CMK (cell line): ENCODE measurements around the gene ARL17B.
"Not testable (repeated sequence)": the region's sequence is repeated elsewhere in the genome, so short reads cannot be mapped to it uniquely, and the experiment has no call there.

Source experiments
- DNase-seq: peaks from one replicate; pipeline ENCODE4 v3.0.0-alpha.2; 2010; ENCODE audit warnings: low read depth

Gene ARL17B

GRCh38 chr17:46290906-46291546, 70.5 kb downstream of the ARL17B start:
- DNase-seq, result peak; percentile 55

- DNase-seq, result not testable (repeated sequence)
Observed at GRCh38 chr17:46287587-46287986, 74.0 kb downstream of the ARL17B start.

- not testable (repeated sequence) for DNase-seq
Observed at GRCh38 chr17:46286764-46287221, 74.8 kb downstream of the ARL17B start.

DNA sequence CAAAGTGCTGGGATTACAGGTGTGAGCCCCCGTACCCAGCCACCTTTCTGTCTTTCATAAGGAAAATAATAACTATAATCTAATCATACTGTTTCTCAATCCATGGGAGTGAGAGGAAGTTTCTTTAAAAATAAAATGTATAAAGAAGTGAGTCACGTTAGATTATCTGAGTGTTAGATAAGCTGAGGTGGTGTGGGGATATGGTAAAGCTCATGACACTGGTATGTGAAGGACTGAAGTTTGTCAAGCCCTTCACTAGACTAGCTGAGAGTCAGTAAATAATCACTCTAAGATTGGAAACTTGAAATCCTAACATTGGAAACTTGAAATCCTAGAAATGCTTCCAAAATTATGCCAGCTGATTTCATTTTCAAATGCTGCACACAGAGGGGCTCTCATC, 76.1 kb downstream of the ARL17B start:
- not testable (repeated sequence) for DNase-seq

- not testable (repeated sequence) for DNase-seq
Observed at GRCh38 chr17:46284467-46284866, 77.1 kb downstream of the ARL17B start.

DNA sequence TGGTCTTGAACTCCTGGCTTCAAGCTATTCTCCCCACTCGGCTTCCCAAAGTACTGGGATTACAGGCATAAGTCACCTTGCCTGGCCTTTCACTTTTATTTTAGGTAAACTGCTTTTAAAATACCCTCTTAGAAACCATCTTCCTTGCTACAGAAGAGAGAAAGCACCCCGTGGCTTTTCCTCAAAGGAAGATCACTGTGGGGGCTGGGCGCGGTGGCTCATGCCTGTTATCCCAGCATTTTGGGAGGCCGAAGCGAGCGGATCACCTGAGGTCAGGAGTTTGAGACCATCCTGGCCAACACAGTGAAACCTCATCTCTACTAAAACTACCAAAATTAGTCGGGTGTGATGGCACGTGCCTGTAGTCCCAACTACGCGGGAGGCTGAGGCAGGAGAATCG, 78.9 kb downstream of the ARL17B start:
- not testable (repeated sequence) for DNase-seq

- DNase-seq, result not testable (repeated sequence)
Observed at GRCh38 chr17:46281336-46281735, 80.2 kb downstream of the ARL17B start.

- DNase-seq, result not testable (repeated sequence)
Observed at GRCh38 chr17:46276728-46277479, 84.7 kb downstream of the ARL17B start.

GRCh38 chr17:46274238-46274637, 87.3 kb downstream of the ARL17B start:
- no peak for DNase-seq

GRCh38 chr17:46273541-46274236, 87.9 kb downstream of the ARL17B start:
- no peak for DNase-seq

DNA sequence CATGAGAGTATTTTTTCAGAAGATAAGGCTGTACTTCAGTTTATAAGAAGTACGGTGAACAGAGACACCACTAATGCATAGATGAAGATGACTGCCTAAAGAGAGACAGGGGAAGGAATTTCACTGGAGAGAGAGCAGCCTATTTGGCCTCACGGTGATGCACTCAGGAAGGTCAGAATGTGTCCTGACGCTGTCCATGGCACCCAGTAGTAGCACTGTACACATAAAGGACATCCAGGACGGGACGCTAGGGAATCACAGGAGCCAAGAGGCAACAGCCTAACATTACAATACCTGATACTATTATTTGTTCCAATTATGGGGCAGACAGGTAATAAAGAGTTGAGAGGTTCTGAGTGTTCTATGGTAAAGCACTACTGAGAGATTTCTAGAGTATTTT, 91.5 kb downstream of the ARL17B start:
- DNase-seq, result no peak

GRCh38 chr17:46266656-46267544, 94.7 kb downstream of the ARL17B start:
- no peak for DNase-seq

DNA sequence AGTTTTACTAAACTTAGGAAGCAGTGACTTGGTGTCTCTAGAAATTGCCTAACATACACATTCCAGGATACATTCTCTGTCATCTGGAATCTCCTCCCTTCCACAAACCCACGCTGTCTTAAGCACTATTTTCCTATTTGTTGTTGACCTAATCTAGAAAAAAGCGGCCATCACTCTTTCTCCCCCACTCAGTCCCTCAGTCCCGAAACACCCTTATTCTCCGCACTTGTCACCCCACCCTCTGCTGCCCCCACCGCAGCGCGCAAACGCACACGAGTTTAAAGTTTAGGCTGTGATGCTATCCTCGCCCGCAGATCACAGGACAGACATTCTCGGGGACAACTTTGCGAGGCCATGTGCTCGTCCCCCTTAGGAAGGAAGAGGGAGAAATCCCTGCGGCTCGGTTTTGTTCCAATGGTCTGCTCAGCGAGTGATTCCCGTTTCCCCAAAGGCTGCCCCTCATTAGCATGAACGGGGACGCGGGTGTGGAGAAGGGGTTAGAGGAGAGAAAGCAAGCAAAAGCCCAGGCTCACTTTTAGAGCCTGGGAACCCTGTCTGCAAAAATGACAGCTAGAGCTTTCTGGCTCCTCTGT, 95.4 kb downstream of the ARL17B start:
- not testable (repeated sequence) for DNase-seq

DNA sequence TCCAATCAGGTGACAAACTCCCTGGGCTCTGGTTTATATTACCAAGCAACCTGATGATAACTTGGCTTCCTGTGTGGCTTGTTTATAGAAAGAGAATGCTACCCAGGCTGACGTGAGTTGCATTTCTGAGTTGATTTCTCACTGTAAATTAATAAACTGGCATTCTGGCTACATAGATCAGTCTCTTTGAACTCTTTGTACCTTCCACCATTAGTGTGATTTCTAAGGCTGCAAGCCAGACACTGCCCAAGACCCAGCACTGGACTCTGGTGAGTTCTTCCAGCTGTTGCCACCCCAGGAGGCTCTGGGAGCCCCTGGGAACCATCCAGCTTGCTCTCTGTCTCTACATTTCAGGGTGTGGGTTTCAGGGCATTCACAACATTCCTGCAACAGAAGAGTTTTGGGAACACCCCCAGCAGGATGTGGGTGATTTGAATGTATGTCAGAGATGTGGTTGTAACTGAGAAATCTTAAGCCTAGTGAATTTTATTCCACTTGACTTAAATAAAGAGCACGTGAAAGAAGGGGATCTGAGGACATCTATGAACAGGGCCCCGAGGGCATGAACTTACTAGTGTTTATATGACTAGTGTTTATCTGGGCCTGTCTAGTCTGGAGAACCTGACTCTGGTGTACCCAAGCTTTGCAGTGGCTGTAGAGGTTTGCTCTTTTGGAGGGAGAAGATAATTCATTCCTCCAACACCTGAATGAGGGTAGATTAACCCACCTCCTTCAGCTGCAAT, 96.9 kb downstream of the ARL17B start:
- no peak for DNase-seq

DNA sequence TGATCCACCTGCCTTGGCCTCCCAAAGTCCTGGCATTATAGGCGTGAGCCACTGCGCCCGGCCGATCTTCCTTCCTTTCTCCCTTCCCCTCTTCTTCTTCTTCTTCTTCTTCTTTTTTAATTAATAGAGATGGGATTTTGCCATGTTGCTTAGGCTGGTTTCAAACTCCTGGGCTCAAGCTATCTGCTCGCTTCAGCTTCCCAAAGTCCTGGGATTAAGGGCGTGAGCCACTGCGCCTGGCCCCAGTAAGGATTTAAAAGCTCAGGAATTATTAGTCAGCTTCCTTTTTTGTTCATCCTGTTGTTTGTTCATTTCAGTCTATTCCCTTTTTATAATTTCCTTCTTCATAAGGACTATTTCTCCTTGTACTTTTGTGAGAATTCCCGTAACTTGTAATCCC, 99.3 kb downstream of the ARL17B start:
- no peak for DNase-seq

DNA sequence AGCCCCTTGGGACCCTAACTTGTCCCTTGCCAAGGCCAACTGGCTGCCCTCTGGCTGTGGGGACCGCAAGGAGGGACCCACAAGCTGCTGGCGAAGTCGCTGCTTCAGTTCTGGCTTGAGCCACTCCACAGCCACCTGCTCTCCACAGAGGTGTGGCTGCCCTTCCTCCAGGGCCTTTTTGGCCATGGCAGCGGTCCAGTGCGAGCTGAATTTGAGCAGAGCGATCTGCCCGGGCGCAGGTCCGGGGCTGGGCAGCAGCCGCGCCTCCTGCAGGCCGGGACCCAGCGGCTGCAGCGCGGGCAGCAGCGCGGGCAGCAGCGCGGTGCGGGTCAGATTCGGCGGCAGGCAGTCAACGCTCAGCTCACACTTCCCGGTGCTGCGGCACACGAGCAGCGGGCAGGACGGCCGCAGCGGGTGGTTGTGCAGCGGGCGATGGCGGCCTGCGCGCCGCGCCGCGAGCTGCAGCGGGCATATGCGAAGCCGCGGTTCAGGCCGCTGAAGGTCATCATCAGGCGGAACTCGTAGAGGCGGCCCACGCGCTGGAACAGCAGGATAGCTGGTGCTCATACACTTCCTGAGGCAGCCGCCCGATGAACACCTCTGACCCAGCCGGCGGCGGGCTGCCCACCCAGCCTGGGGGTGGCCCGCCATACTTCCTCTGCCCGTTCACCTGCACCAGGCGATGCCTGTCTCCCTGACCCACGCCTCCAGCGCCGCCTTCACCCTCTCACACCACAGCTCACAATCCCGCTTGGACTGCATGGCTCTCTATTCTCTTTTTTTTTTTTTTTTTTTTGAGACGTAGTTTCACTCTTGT, 101.5 kb downstream of the ARL17B start:
- not testable (repeated sequence) for DNase-seq

GRCh38 chr17:46256369-46256768, 105.2 kb downstream of the ARL17B start:
- not testable (repeated sequence) for DNase-seq

DNA sequence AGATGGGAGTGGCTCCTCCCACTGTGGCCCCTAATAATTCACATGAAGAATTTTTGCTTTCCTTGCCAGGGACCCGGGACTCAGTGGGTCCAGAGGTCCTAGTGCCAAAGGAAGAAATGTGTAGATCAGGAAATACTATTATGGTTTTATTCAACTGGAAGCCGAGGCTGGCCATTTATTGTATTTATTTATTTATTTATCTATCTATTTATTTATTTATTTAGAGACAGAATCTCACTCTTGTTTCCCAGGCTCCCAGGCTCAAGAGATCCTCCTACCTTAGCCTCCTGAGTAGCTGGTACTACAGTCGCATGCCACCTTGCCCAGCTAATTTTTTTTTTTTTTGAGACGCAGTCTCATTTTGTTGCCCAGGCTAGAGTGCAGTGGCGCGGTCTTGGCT, 107.4 kb downstream of the ARL17B start:
- DNase-seq, result not testable (repeated sequence)

DNA sequence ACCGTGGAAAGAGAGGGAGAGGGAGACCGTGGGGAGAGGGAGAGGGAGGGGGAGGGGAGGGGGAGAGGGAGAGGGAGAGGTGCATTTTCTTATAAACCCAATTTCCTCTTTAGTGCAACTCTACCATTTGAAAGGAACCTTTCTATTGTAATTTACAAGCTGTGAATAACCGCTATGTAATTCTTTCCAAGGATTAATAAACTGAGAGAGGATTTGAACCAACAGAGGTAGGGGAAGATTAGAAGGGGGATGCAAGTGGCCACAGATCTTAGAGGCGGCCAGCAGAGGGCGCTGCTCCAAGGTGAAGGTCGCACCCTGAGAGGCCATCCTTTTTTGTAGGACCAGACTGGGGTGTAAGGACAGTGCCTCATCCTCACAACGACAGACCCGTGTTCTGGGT, 107.8 kb downstream of the ARL17B start:
- not testable (repeated sequence) for DNase-seq

- DNase-seq, result not testable (repeated sequence)
Observed at GRCh38 chr17:46252804-46253203, 108.8 kb downstream of the ARL17B start.
